ENCODE results near the gene FAM169A. TPM values are rescaled to one million over a fixed set of nuclear protein-coding genes. Genes with fewer than 3 reads are reported as not detected.

The FAM169A gene
- polyA plus RNA-seq, 12 donors, result 0.58 to 3.2 (median 0.94) TPM; not detected in 2

Other genes starting within 250 kb of the FAM169A start
- gene ENC1, start 225.7 kb downstream of the FAM169A start, polyA plus RNA-seq (ENCODE audit: insufficient read length in 12 of 12), result 10 to 100 TPM in 11 of 12 donors, not detected in 1; 22.0 to 34.5 (median 25.9) TPM
- 10 to 100 TPM in 11 of 12 donors, not detected in 1; 33.8 to 63.9 (median 40.0) TPM for gene HEXB, start 181.2 kb downstream of the FAM169A start, polyA plus RNA-seq (ENCODE audit: insufficient read length in 12 of 12)
- 10 to 100 TPM in 11 of 12 donors, not detected in 1; 21.4 to 35.7 (median 26.5) TPM for gene GFM2, start 99.3 kb downstream of the FAM169A start, polyA plus RNA-seq (ENCODE audit: insufficient read length in 12 of 12)
- 100 to 1,000 TPM in 11 of 12 donors, not detected in 1; 236 to 293 (median 260) TPM for gene NSA2, start 99.1 kb downstream of the FAM169A start, polyA plus RNA-seq (ENCODE audit: insufficient read length in 12 of 12)
- 1 to 10 TPM in 1 of 12 donors, under 1 TPM in 9, not detected in 2; 0.07 to 1.3 (median 0.14) TPM for gene GCNT4, start 186.2 kb upstream of the FAM169A start, polyA plus RNA-seq (ENCODE audit: insufficient read length in 12 of 12)

Data from muscle of arm (tissue), 12 donors.